ENCODE measurements around the gene ABCB11. TPM values are rescaled to one million over a fixed set of nuclear protein-coding genes. Genes with fewer than 3 reads are reported as not detected.

Gene ABCB11
- total RNA-seq, 1 donor from 2014 or later: not detected

GRCh38 chr2:169006665-169007064 is 24.5 kb downstream of the ABCB11 start:
- Histone ChIP-seq H3K4me1 (no peaks in the 10 kb centered on the region), H3K4me3 (no peak overlapping the region), H3K9me3 (no peaks in the 10 kb centered on the region), H3K27me3 (no peaks in the 10 kb centered on the region), H3K36me3 (no peaks in the 10 kb centered on the region), H3K27ac (no peak overlapping the region)
- intact Hi-C loops (cut with DNase I): no loop called here
- TF ChIP-seq CTCF (IDR thresholded peaks at IDR 0.05) (no peak), POLR2AphosphoS5 (IDR thresholded peaks at IDR 0.05; ENCODE audit: insufficient read depth in 1 of 2, low read depth in 1 of 2) (no peak), POLR2A (IDR thresholded peaks at IDR 0.05) (no peak)
- no peak for DNase-seq (ENCODE audit: extremely low spot score in 2 of 2)

GRCh38 chr2:169005994-169006393 is 25.1 kb downstream of the ABCB11 start:
- no peak for DNase-seq (ENCODE audit: extremely low spot score in 2 of 2)
- intact Hi-C loops (cut with DNase I): no loop called here
- Histone ChIP-seq H3K27me3 (no peaks in the 10 kb centered on the region), H3K4me1 (no peaks in the 10 kb centered on the region), H3K36me3 (no peaks in the 10 kb centered on the region), H3K27ac (no peak overlapping the region), H3K9me3 (no peaks in the 10 kb centered on the region), H3K4me3 (no peak overlapping the region)
- no peak for TF ChIP-seq POLR2AphosphoS5 (IDR thresholded peaks at IDR 0.05; ENCODE audit: insufficient read depth in 1 of 2, low read depth in 1 of 2)
- no peak for TF ChIP-seq CTCF (IDR thresholded peaks at IDR 0.05)
- TF ChIP-seq POLR2A (IDR thresholded peaks at IDR 0.05): no peak

- intact Hi-C loops (cut with DNase I): no loop called here
- Histone ChIP-seq H3K9me3 (no peaks in the 10 kb centered on the region), H3K4me1 (no peaks in the 10 kb centered on the region), H3K27ac (no peak overlapping the region), H3K36me3 (no peaks in the 10 kb centered on the region), H3K27me3 (no peaks in the 10 kb centered on the region), H3K4me3 (no peak overlapping the region)
- DNase-seq (ENCODE audit: extremely low spot score in 2 of 2): no peak
- TF ChIP-seq POLR2A (IDR thresholded peaks at IDR 0.05): no peak
- TF ChIP-seq POLR2AphosphoS5 (IDR thresholded peaks at IDR 0.05; ENCODE audit: insufficient read depth in 1 of 2, low read depth in 1 of 2): no peak
- TF ChIP-seq CTCF (IDR thresholded peaks at IDR 0.05): no peak
These were observed 26.0 kb downstream of the ABCB11 start for GRCh38 chr2:169005080-169005598.

- DNase-seq (ENCODE audit: extremely low spot score in 2 of 2): no peak
- no peaks in the 10 kb centered on the region for H3K36me3 ChIP-seq
- intact Hi-C loops (cut with DNase I): no loop called here
- TF ChIP-seq CTCF (IDR thresholded peaks at IDR 0.05) (no peak), POLR2AphosphoS5 (IDR thresholded peaks at IDR 0.05; ENCODE audit: insufficient read depth in 1 of 2, low read depth in 1 of 2) (no peak), POLR2A (IDR thresholded peaks at IDR 0.05) (no peak)
- H3K4me3 ChIP-seq: no peak overlapping the region
- H3K27ac ChIP-seq: no peak overlapping the region
- H3K27me3 ChIP-seq: no peaks in the 10 kb centered on the region
- H3K9me3 ChIP-seq: no peaks in the 10 kb centered on the region
- H3K4me1 ChIP-seq: no peaks in the 10 kb centered on the region
These were observed 28.9 kb downstream of the ABCB11 start for GRCh38 chr2:169002161-169002738.

- no peak for TF ChIP-seq CTCF (IDR thresholded peaks at IDR 0.05)
- no peak for TF ChIP-seq POLR2AphosphoS5 (IDR thresholded peaks at IDR 0.05; ENCODE audit: insufficient read depth in 1 of 2, low read depth in 1 of 2)
- TF ChIP-seq POLR2A (IDR thresholded peaks at IDR 0.05): no peak
- no peak for DNase-seq (ENCODE audit: extremely low spot score in 2 of 2)
- Histone ChIP-seq H3K36me3 (no peaks in the 10 kb centered on the region), H3K4me3 (no peak overlapping the region), H3K27me3 (no peaks in the 10 kb centered on the region), H3K27ac (no peak overlapping the region), H3K9me3 (no peaks in the 10 kb centered on the region), H3K4me1 (no peaks in the 10 kb centered on the region)
- intact Hi-C loops (cut with DNase I): no loop called here
These were observed 29.9 kb downstream of the ABCB11 start for GRCh38 chr2:169001116-169001815.

Data from vagina (tissue), 2 donors.